Endothelial cell of umbilical vein (primary cell): ENCODE results near the gene ARHGAP21. TPM values are rescaled to one million over a fixed set of nuclear protein-coding genes. Genes with fewer than 3 reads are reported as not detected.

Experiments used
- BruUV-seq: library from RNA; stranded (reverse); fragments of 400-500 nt; replicated peaks from 2 replicates; lab custom pipeline; 2021; lab: Mats Ljungman, UMichigan
- CTCF ChIA-PET: fragments of 300-600, 350-600 bp; sonication (Branson Sonifier 250); formaldehyde crosslinking; loops from one replicate; lab custom pipeline; 2021; ENCODE audit warnings: antibody characterized with exemption, inconsistent platforms; lab: Charles Lee
- POLR2A ChIA-PET: fragments of 300-600, 350-600 bp; sonication (Branson Sonifier 250); formaldehyde crosslinking; loops from one replicate; lab custom pipeline; 2021; ENCODE audit warnings: antibody characterized with exemption, inconsistent platforms; lab: Charles Lee
- DNase-seq: peaks from one replicate; pipeline ENCODE4 v3.0.0-alpha.2; 2011; ENCODE audit warnings: low read depth, low spot score
- FAIRE-seq: peaks from 2 replicates; lab custom pipeline; 2011; peaks lifted over from hg19 to GRCh38; lab: Jason Lieb, UNC
- H2AFZ ChIP-seq: 2 replicates; pipeline ENCODE4 v1.6.0; 2012; ENCODE audit warnings: low read depth, low read length, control low read depth, inconsistent platforms
- H3K27ac ChIP-seq: 2 replicates; pipeline ENCODE4 v1.5.1; 2011; ENCODE audit warnings: low read depth, mild to moderate bottlenecking, control low read depth, low read length, moderate library complexity; ENCODE audit not compliant: insufficient read depth
- H3K27me3 ChIP-seq, 2 experiments: 2 replicates each; pipeline versions ENCODE4 v1.6.0 to v1.6.1; 2011; ENCODE audit warnings: low read length in 2 of 2, mixed read lengths in 1 of 2; ENCODE audit not compliant: control insufficient read depth in 2 of 2, insufficient read depth in 2 of 2
- H3K36me3 ChIP-seq, 2 experiments: 2 replicates in 1 of 2; 3 replicates in 1 of 2; pipeline ENCODE4 v1.5.1; 2011; ENCODE audit warnings: low read length in 2 of 2, mild to moderate bottlenecking in 1 of 2, moderate library complexity in 1 of 2; ENCODE audit not compliant: control insufficient read depth in 2 of 2, insufficient read depth in 2 of 2; ENCODE audit errors: extremely low read depth in 1 of 2
- H3K4me1 ChIP-seq: 3 replicates; pipeline ENCODE4 v1.5.1; 2011; ENCODE audit warnings: mild to moderate bottlenecking, low read length; ENCODE audit not compliant: control insufficient read depth, insufficient read depth; ENCODE audit errors: extremely low read depth
- H3K4me2 ChIP-seq: 2 replicates; pipeline ENCODE4 v1.6.1; 2011; ENCODE audit warnings: low read length, control low read depth, mixed read lengths; ENCODE audit not compliant: insufficient read depth
- H3K4me3 ChIP-seq, 3 experiments: fragments of 200-600 bp in 1 of 3; sonication (generic), shearing (Covaris generic) in 1 of 3; replicated peaks in 1 of 3; 2 replicates each; pipeline ENCODE4 v1.5.1; 2011 to 2016; ENCODE audit warnings: control low read depth in 3 of 3, low read length in 3 of 3, mild to moderate bottlenecking in 2 of 3, inconsistent platforms in 1 of 3, low read depth in 1 of 3, moderate library complexity in 1 of 3; ENCODE audit not compliant: insufficient read depth in 1 of 3
- H3K79me2 ChIP-seq: 2 replicates; pipeline ENCODE4 v1.6.0; 2012; ENCODE audit warnings: low read length, inconsistent platforms; ENCODE audit not compliant: control insufficient read depth, insufficient read depth
- H3K9ac ChIP-seq: replicated peaks from 2 replicates; pipeline ENCODE3; 2011; ENCODE audit warnings: low read length, control low read depth; ENCODE audit not compliant: insufficient read depth; ENCODE audit errors: extremely low read depth
- H3K9me1 ChIP-seq: replicated peaks from 3 replicates; pipeline ENCODE4 v1.6.0; 2011; ENCODE audit warnings: mild to moderate bottlenecking, low read length; ENCODE audit not compliant: control insufficient read depth, insufficient read depth; ENCODE audit errors: extremely low read depth
- H3K9me3 ChIP-seq: replicated peaks from 2 replicates; pipeline ENCODE4 v1.5.1; 2012; ENCODE audit warnings: low read length, inconsistent platforms; ENCODE audit not compliant: control insufficient read depth, insufficient read depth
- H4K20me1 ChIP-seq: replicated peaks from 2 replicates; pipeline ENCODE3; 2011; ENCODE audit warnings: mild to moderate bottlenecking, low read length; ENCODE audit not compliant: control insufficient read depth, insufficient read depth; ENCODE audit errors: extremely low read depth
- CTCF ChIP-seq, 2 donors: IDR thresholded peaks; 1 replicate in 1 of 2; 2 replicates in 1 of 2; pipeline ENCODE4 v1.5.1; 2011; ENCODE audit warnings: low read length in 2 of 2, mild to moderate bottlenecking in 2 of 2, moderate library complexity in 2 of 2, control low read depth in 1 of 2, inconsistent platforms in 1 of 2, low read depth in 1 of 2; ENCODE audit not compliant: insufficient read depth in 1 of 2; ENCODE audit errors: extremely low read depth in 1 of 2
- EZH2 ChIP-seq: IDR thresholded peaks from 2 replicates; pipeline ENCODE4 v1.6.1; 2012; ENCODE audit warnings: borderline replicate concordance, low read depth, mild to moderate bottlenecking, moderate library complexity, low read length, inconsistent platforms; ENCODE audit not compliant: severe bottlenecking
- FOS ChIP-seq: IDR thresholded peaks from 2 replicates; pipeline ENCODE4 v1.6.1; 2011; ENCODE audit warnings: mild to moderate bottlenecking, low read length, moderate library complexity, borderline replicate concordance; ENCODE audit not compliant: insufficient read depth
- GATA2 ChIP-seq: IDR thresholded peaks from 2 replicates; pipeline ENCODE4 v1.7.0; 2011; ENCODE audit warnings: low read depth, mild to moderate bottlenecking, moderate library complexity, mixed read lengths, low read length; ENCODE audit not compliant: insufficient read length, insufficient read depth
- JUN ChIP-seq: IDR thresholded peaks from 2 replicates; pipeline ENCODE4 v1.6.1; 2011; ENCODE audit warnings: borderline replicate concordance, low read depth; ENCODE audit not compliant: insufficient read length, insufficient read depth
- MAX ChIP-seq: IDR thresholded peaks from 2 replicates; pipeline ENCODE4 v1.6.1; 2011; ENCODE audit not compliant: insufficient read depth, insufficient read length
- MYC ChIP-seq: IDR thresholded peaks from one replicate; pipeline ENCODE4 v1.6.1; 2011; ENCODE audit warnings: mild to moderate bottlenecking, low read depth, low read length
- POLR2A ChIP-seq: IDR thresholded peaks from 2 replicates; pipeline ENCODE4 v1.6.1; 2012; ENCODE audit warnings: low read depth, mild to moderate bottlenecking, control low read depth, low read length
- POLR2AphosphoS5 ChIP-seq: IDR thresholded peaks from 2 replicates; pipeline ENCODE4 v1.6.1; 2012; ENCODE audit warnings: low read depth, mild to moderate bottlenecking, control low read depth, low read length, moderate library complexity; ENCODE audit not compliant: insufficient read depth
- dilution Hi-C: fragments of 300-500 bp; cut with MboI; formaldehyde crosslinking; loops from one replicate; pipeline ENCODE4 v1.15.0; 2019; ENCODE audit warnings: low sequenced_read_pairs; ENCODE audit not compliant: extremely low pct_ligation_motif_present
- intact Hi-C: fragments of 100-400 bp; cut with micrococcal nuclease; formaldehyde crosslinking; loops from one replicate; pipeline ENCODE4 v1.10.0; 2022
- polyA plus RNA-seq, 4 experiments: library from polyadenylated mRNA; depleted of rRNA in 3 of 4; stranded (reverse) in 3 of 4; unstranded in 1 of 4; fragments of >200 nt; gene quantifications; 2 replicates each; pipeline versions ENCODE4 v1.2.1 to v1.2.3, GENCODE V29; 2011 to 2012; ENCODE audit warnings: missing spikeins in 1 of 4
- total RNA-seq: library from RNA; stranded (reverse); gene quantifications from 2 replicates; pipeline ENCODE4 v1.2.3, GENCODE V29; 2021

Gene ARHGAP21
- total and polyA plus RNA-seq, 2 donors (not counting 3 experiments of a cell fraction or from before 2014, with no cell fraction given) = 29.5 to 97.8 TPM

DNA sequence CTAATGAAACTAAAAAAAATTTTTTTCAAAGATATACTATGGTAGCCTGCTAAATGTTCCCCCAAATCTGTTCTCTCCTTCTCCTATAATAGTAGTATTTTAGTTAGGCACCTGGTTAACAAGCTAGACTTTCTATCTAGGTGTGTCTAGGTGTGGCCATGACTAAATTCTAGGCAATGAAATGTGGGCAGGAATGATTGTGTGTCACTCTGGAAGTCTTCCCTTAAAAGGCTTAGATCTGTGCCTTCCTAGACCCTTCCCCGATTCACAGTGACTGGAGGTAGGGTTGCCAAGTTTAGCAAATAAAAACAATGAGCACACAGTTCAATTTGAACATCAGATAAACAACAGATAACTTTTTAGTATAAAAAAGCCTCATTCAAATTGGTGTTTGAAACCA is 8.3 kb upstream of the ARHGAP21 start:
- intact Hi-C loops (no loop called here), dilution Hi-C loops (no loop called here)
- no peak for DNase-seq
- CTCF ChIA-PET = no interaction called here
- POLR2A ChIA-PET = no interaction called here
- no peaks in the 10 kb centered on the region for H3K36me3 ChIP-seq
- H3K27me3 ChIP-seq = no peaks in the 10 kb centered on the region
- no peaks in the 10 kb centered on the region for H3K9me1 ChIP-seq
- H4K20me1 ChIP-seq = no peaks in the 10 kb centered on the region
- no peak overlapping the region for H3K9ac ChIP-seq
- no peak overlapping the region for H3K4me3 ChIP-seq
- BruUV-seq = no TSS peak
- no peaks in the 10 kb centered on the region for H3K4me1 ChIP-seq
- no peaks in the 10 kb centered on the region for H3K9me3 ChIP-seq
- no peaks in the 10 kb centered on the region for H3K79me2 ChIP-seq
- H3K4me2 ChIP-seq = no peak overlapping the region
- no peak for FAIRE-seq
- H3K27ac ChIP-seq = no peak overlapping the region
- TF ChIP-seq FOS = no peak
- no peak for TF ChIP-seq POLR2A
- TF ChIP-seq MYC = no peak
- TF ChIP-seq EZH2 = no peak
- no peak overlapping the region for H2AFZ ChIP-seq

GRCh38 chr10:24730811-24731210 is 7.1 kb upstream of the ARHGAP21 start:
- dilution Hi-C loops (no loop called here), intact Hi-C loops (no loop called here)
- Histone ChIP-seq H3K9me3 (no peaks in the 10 kb centered on the region), H3K27me3 (no peaks in the 10 kb centered on the region), H3K36me3 (no peaks in the 10 kb centered on the region), H4K20me1 (no peaks in the 10 kb centered on the region), H3K4me2 (no peak overlapping the region), H3K4me1 (no peaks in the 10 kb centered on the region), H3K9ac (no peak overlapping the region), H3K9me1 (no peaks in the 10 kb centered on the region), H2AFZ (no peak overlapping the region), H3K79me2 (no peaks in the 10 kb centered on the region), H3K4me3 (no peak overlapping the region), H3K27ac (no peak overlapping the region)
- DNase-seq = no peak
- FAIRE-seq = no peak
- ChIA-PET POLR2A (no interaction called here), CTCF (no interaction called here)
- TF ChIP-seq GATA2 = no peak
- TF ChIP-seq POLR2AphosphoS5 = no peak
- TF ChIP-seq EZH2 = no peak
- TF ChIP-seq MAX = no peak
- TF ChIP-seq JUN = no peak
- TF ChIP-seq POLR2A = no peak
- no peak for TF ChIP-seq MYC
- TF ChIP-seq FOS = no peak
- no peak for TF ChIP-seq CTCF (IDR thresholded peaks at IDR 0.05; ENCODE audit: extremely low read depth in 1 of 2, insufficient read depth in 1 of 2, low read depth in 1 of 2, low read length in 2 of 2)
- no TSS peak for BruUV-seq
